NCI-H446 (cell line): ENCODE data around the gene EN2.

Experiments used
- DNase-seq, 2 experiments: peaks; one replicate each; lab custom pipeline; 2025; lab: John Stamatoyannopoulos, UW

The EN2 gene

GRCh38 chr7:155486783-155487508 lies 29.0 kb downstream of the EN2 start:
- DNase-seq, result no peak

GRCh38 chr7:155487509-155488482 lies 29.9 kb downstream of the EN2 start:
- no peak for DNase-seq

GRCh38 chr7:155488483-155489127 lies 30.7 kb downstream of the EN2 start:
- no peak for DNase-seq

- no peak for DNase-seq
Measured at GRCh38 chr7:155489158-155489840, 31.4 kb downstream of the EN2 start.

GRCh38 chr7:155489862-155490696 lies 32.1 kb downstream of the EN2 start:
- DNase-seq, result no peak

- no peak for DNase-seq
Measured at GRCh38 chr7:155490697-155491628, 33.0 kb downstream of the EN2 start.

GRCh38 chr7:155491812-155492211 lies 33.9 kb downstream of the EN2 start:
- DNase-seq, result no peak

- DNase-seq, result no peak
Measured at GRCh38 chr7:155493744-155494538, 36.0 kb downstream of the EN2 start.

- no peak for DNase-seq
Measured at GRCh38 chr7:155494551-155494950, 36.6 kb downstream of the EN2 start.

GRCh38 chr7:155495440-155496248 lies 37.7 kb downstream of the EN2 start:
- no peak for DNase-seq

- no peak for DNase-seq
Measured at GRCh38 chr7:155496267-155497005, 38.5 kb downstream of the EN2 start.

- DNase-seq, result no peak
Measured at GRCh38 chr7:155497149-155497901, 39.4 kb downstream of the EN2 start.

GRCh38 chr7:155505422-155505793 lies 47.5 kb downstream of the EN2 start:
- no peak for DNase-seq

- no peak for DNase-seq
Measured at GRCh38 chr7:155506854-155507337, 49.0 kb downstream of the EN2 start.

GRCh38 chr7:155507576-155507975 lies 49.6 kb downstream of the EN2 start:
- DNase-seq, result no peak
